ENCODE measurements around the gene RNF222.
"Not testable (repeated sequence)": the region's sequence is repeated elsewhere in the genome, so short reads cannot be mapped to it uniquely, and the experiment has no call there.

Gene RNF222

GRCh38 chr17:8405499-8406016 lies 7.9 kb upstream of the RNF222 start:
- no peak for TF ChIP-seq CTCF (IDR thresholded peaks at IDR 0.05; ENCODE audit: control insufficient read depth, extremely low read depth, insufficient read depth)
- DNase-seq (ENCODE audit: low read depth): no peak
- H3K4me3 ChIP-seq (ENCODE audit: low read depth, low read length): no peak overlapping the region

GRCh38 chr17:8402921-8403536 lies 5.4 kb upstream of the RNF222 start:
- no peak overlapping the region for H3K4me3 ChIP-seq (ENCODE audit: low read depth, low read length)
- DNase-seq (ENCODE audit: low read depth): no peak

GRCh38 chr17:8401107-8401506 lies 3.5 kb upstream of the RNF222 start:
- no peak for DNase-seq (ENCODE audit: low read depth)
- no peak overlapping the region for H3K4me3 ChIP-seq (ENCODE audit: low read depth, low read length)
- TF ChIP-seq CTCF (IDR thresholded peaks at IDR 0.05; ENCODE audit: control insufficient read depth, extremely low read depth, insufficient read depth): no peak

More at GRCh38 chr17:8402921-8403536, 5.4 kb upstream of the RNF222 start:
- no peak for TF ChIP-seq CTCF (IDR thresholded peaks at IDR 0.05; ENCODE audit: control insufficient read depth, extremely low read depth, insufficient read depth)

GRCh38 chr17:8398980-8399379 lies 1.4 kb upstream of the RNF222 start:
- no peak for DNase-seq (ENCODE audit: low read depth)
- H3K4me3 ChIP-seq (ENCODE audit: low read depth, low read length): no peak overlapping the region
- no peak for TF ChIP-seq CTCF (IDR thresholded peaks at IDR 0.05; ENCODE audit: control insufficient read depth, extremely low read depth, insufficient read depth)

- not testable (repeated sequence) for DNase-seq (ENCODE audit: low read depth); H3K4me3 ChIP-seq (ENCODE audit: low read depth, low read length)
Measured at GRCh38 chr17:8394497-8394896, 3.1 kb downstream of the RNF222 start.

GRCh38 chr17:8393470-8394231 lies 4.0 kb downstream of the RNF222 start:
- H3K4me3 ChIP-seq (ENCODE audit: low read depth, low read length): no peak overlapping the region
- no peak for DNase-seq (ENCODE audit: low read depth)
- TF ChIP-seq CTCF (IDR thresholded peaks at IDR 0.05; ENCODE audit: control insufficient read depth, extremely low read depth, insufficient read depth): no peak

- no peak for DNase-seq (ENCODE audit: low read depth)
Measured at GRCh38 chr17:8392674-8393469, 4.8 kb downstream of the RNF222 start.

More at GRCh38 chr17:8392674-8393469, 4.8 kb downstream of the RNF222 start:
- no peak overlapping the region for H3K4me3 ChIP-seq (ENCODE audit: low read depth, low read length)
- TF ChIP-seq CTCF (IDR thresholded peaks at IDR 0.05; ENCODE audit: control insufficient read depth, extremely low read depth, insufficient read depth): no peak

All from LNCaP clone FGC (cell line).